H1 (cell line): Measurements from ENCODE around the gene PTPRD. TPM values are rescaled to one million over a fixed set of nuclear protein-coding genes. Genes with fewer than 3 reads are reported as not detected.

ENCODE experiments used
- CTCF ChIA-PET: fragments of 300-600 bp; sonication (Branson Sonifier 250); formaldehyde crosslinking; loops from one replicate; lab custom pipeline; 2021; ENCODE audit not compliant: partially characterized antibody; lab: Charles Lee
- POLR2A ChIA-PET: fragments of 300-600 bp; sonication (Branson Sonifier 250); formaldehyde crosslinking; loops from one replicate; lab custom pipeline; 2021; ENCODE audit warnings: inconsistent platforms; ENCODE audit not compliant: partially characterized antibody; lab: Charles Lee
- DNase-seq, 2 experiments: peaks; one replicate each; pipeline versions ENCODE4 v3.0.0 to v3.0.0-alpha.2; 2010 to 2022; ENCODE audit warnings: low spot score in 2 of 2, low read depth in 1 of 2, mixed read lengths in 1 of 2
- FAIRE-seq: peaks from 2 replicates; lab custom pipeline; 2011; peaks lifted over from hg19 to GRCh38; lab: Jason Lieb, UNC
- H2AFZ ChIP-seq: 2 replicates; pipeline ENCODE4 v1.8.1; 2012; ENCODE audit warnings: low read length, inconsistent platforms
- H2AK5ac ChIP-seq: 2 replicates; pipeline ENCODE4 v1.6.1; 2013; ENCODE audit warnings: low read depth, low read length
- H2BK120ac ChIP-seq: replicated peaks from 2 replicates; pipeline ENCODE3; 2013; ENCODE audit warnings: low read depth, low read length, inconsistent platforms
- H2BK12ac ChIP-seq: 2 replicates; pipeline ENCODE4 v1.6.1; 2013; ENCODE audit warnings: low read depth, low read length
- H2BK15ac ChIP-seq: 2 replicates; pipeline ENCODE4 v1.6.1; 2013; ENCODE audit warnings: low read length
- H2BK20ac ChIP-seq: 2 replicates; pipeline ENCODE4 v1.6.1; 2013; ENCODE audit warnings: low read length
- H2BK5ac ChIP-seq: 2 replicates; pipeline ENCODE4 v1.6.1; 2013; ENCODE audit warnings: low read depth, low read length
- H3K14ac ChIP-seq: 2 replicates; pipeline ENCODE4 v1.6.1; 2013; ENCODE audit warnings: inconsistent platforms; ENCODE audit not compliant: insufficient read length
- H3K18ac ChIP-seq: 2 replicates; pipeline ENCODE4 v1.6.1; 2013; ENCODE audit warnings: low read length; ENCODE audit errors: extremely low read depth
- H3K23ac ChIP-seq: 2 replicates; pipeline ENCODE4 v1.6.1; 2013; ENCODE audit warnings: inconsistent platforms; ENCODE audit not compliant: insufficient read length
- H3K23me2 ChIP-seq: 2 replicates; pipeline ENCODE4 v1.6.1; 2013; ENCODE audit warnings: low read depth, low read length
- H3K27ac ChIP-seq: 2 replicates; pipeline ENCODE4 v1.6.1; 2011; ENCODE audit warnings: low read depth, low read length, inconsistent platforms
- H3K27me3 ChIP-seq, 4 experiments: replicated peaks in 1 of 4; 1 replicate in 1 of 4; 2 replicates in 3 of 4; pipeline versions ENCODE4 v1.6.1 to v1.8.1; 2011 to 2013; ENCODE audit warnings: low read length in 3 of 4, mild to moderate bottlenecking in 3 of 4, inconsistent platforms in 2 of 4, mixed read lengths in 2 of 4, moderate library complexity in 1 of 4; ENCODE audit not compliant: control insufficient read depth in 3 of 4, insufficient read depth in 3 of 4; ENCODE audit errors: extremely low read depth in 1 of 4
- H3K36me3 ChIP-seq, 4 experiments: 2 replicates each; pipeline versions ENCODE4 v1.6.1 to v1.8.1; 2011 to 2013; ENCODE audit warnings: mild to moderate bottlenecking in 4 of 4, low read length in 3 of 4, moderate library complexity in 2 of 4, control low read depth in 1 of 4, inconsistent platforms in 1 of 4; ENCODE audit not compliant: insufficient read depth in 4 of 4, control insufficient read depth in 2 of 4
- H3K4ac ChIP-seq: replicated peaks from 2 replicates; pipeline ENCODE3; 2013; ENCODE audit warnings: low read length, low read depth, mixed read lengths, inconsistent platforms; ENCODE audit not compliant: insufficient read length
- H3K4me1 ChIP-seq, 4 experiments: replicated peaks in 1 of 4; 1 replicate in 1 of 4; 2 replicates in 3 of 4; pipeline versions ENCODE4 v1.6.1 to v1.8.1; 2011 to 2013; ENCODE audit warnings: low read length in 3 of 4, inconsistent platforms in 2 of 4, mixed read lengths in 1 of 4; ENCODE audit not compliant: insufficient read depth in 4 of 4, control insufficient read depth in 3 of 4
- H3K4me2 ChIP-seq, 2 experiments: 2 replicates each; pipeline versions ENCODE4 v1.6.1 to v1.8.1; 2011 to 2013; ENCODE audit warnings: low read depth in 2 of 2, low read length in 2 of 2, control low read depth in 1 of 2, inconsistent platforms in 1 of 2, mild to moderate bottlenecking in 1 of 2; ENCODE audit not compliant: insufficient read depth in 1 of 2
- H3K4me3 ChIP-seq, 4 experiments: fragments of 200-600, 300-600 bp in 1 of 4; sonication (generic), shearing (Covaris generic), sonication (Bioruptor Twin) in 1 of 4; 2 replicates each; pipeline versions ENCODE4 v1.5.1 to v1.8.1; 2011 to 2016; ENCODE audit warnings: low read length in 4 of 4, low read depth in 3 of 4, control low read depth in 2 of 4, inconsistent platforms in 2 of 4, mild to moderate bottlenecking in 2 of 4, mixed read lengths in 1 of 4, moderate library complexity in 1 of 4; ENCODE audit not compliant: insufficient read depth in 2 of 4; ENCODE audit errors: extremely low read depth in 1 of 4
- H3K56ac ChIP-seq: replicated peaks from 2 replicates; pipeline ENCODE3; 2013; ENCODE audit warnings: low read depth, mild to moderate bottlenecking, mixed read lengths, low read length, inconsistent platforms; ENCODE audit not compliant: insufficient read length
- H3K79me1 ChIP-seq: 2 replicates; pipeline ENCODE4 v1.6.1; 2013; ENCODE audit warnings: low read depth, low read length, control low read depth
- H3K79me2 ChIP-seq, 2 experiments: 2 replicates each; pipeline versions ENCODE4 v1.6.1 to v1.8.1; 2012 to 2013; ENCODE audit warnings: low read length in 2 of 2, mild to moderate bottlenecking in 2 of 2, inconsistent platforms in 1 of 2; ENCODE audit not compliant: insufficient read depth in 2 of 2, control insufficient read depth in 1 of 2
- H3K9ac ChIP-seq, 4 experiments: replicated peaks in 1 of 4; 1 replicate in 1 of 4; 2 replicates in 3 of 4; pipeline versions ENCODE4 v1.6.1 to v1.8.1; 2011 to 2013; ENCODE audit warnings: low read depth in 3 of 4, low read length in 3 of 4, control low read depth in 2 of 4, mild to moderate bottlenecking in 2 of 4, moderate library complexity in 2 of 4, inconsistent platforms in 1 of 4; ENCODE audit errors: extremely low read depth in 1 of 4
- H3K9me3 ChIP-seq, 2 experiments: 2 replicates each; pipeline versions ENCODE4 v1.6.1 to v1.8.1; 2012 to 2013; ENCODE audit warnings: mild to moderate bottlenecking in 2 of 2, moderate library complexity in 2 of 2, control low read depth in 1 of 2, inconsistent platforms in 1 of 2, low read depth in 1 of 2, low read length in 1 of 2, mixed read lengths in 1 of 2; ENCODE audit not compliant: insufficient read depth in 2 of 2
- H4K20me1 ChIP-seq, 2 experiments: replicated peaks in 1 of 2; 2 replicates each; pipeline versions ENCODE3 to v1.8.1; 2011 to 2013; ENCODE audit warnings: inconsistent platforms in 2 of 2, low read length in 2 of 2, mild to moderate bottlenecking in 1 of 2; ENCODE audit not compliant: insufficient read depth in 2 of 2, control insufficient read depth in 1 of 2
- H4K5ac ChIP-seq: 2 replicates; pipeline ENCODE4 v1.6.1; 2013; ENCODE audit warnings: low read length, low read depth, mixed read lengths, inconsistent platforms; ENCODE audit not compliant: insufficient read length
- H4K8ac ChIP-seq: 2 replicates; pipeline ENCODE4 v1.8.0; 2013; ENCODE audit warnings: mild to moderate bottlenecking, moderate library complexity, low read length, inconsistent platforms; ENCODE audit not compliant: insufficient read depth; ENCODE audit errors: extremely low read depth
- H4K91ac ChIP-seq: replicated peaks from 2 replicates; pipeline ENCODE3; 2013; ENCODE audit warnings: low read length, mixed read lengths, inconsistent platforms; ENCODE audit not compliant: insufficient read length
- ASH2L ChIP-seq: fragments of 200-600, 300-600 bp; sonication (generic); IDR thresholded peaks from one replicate; pipeline ENCODE4 v1.7.1; 2017; ENCODE audit warnings: low read length
- BACH1 ChIP-seq: IDR thresholded peaks from 2 replicates; pipeline ENCODE4 v1.6.1; 2012; ENCODE audit warnings: low read length, improper control_type of control experiment
- EGR1 ChIP-seq: IDR thresholded peaks from 2 replicates; pipeline ENCODE4 v1.6.1; 2011; ENCODE audit warnings: low read depth, low read length, borderline replicate concordance
- GABPA ChIP-seq: IDR thresholded peaks from 2 replicates; pipeline ENCODE4 v1.6.1; 2011; ENCODE audit warnings: mild to moderate bottlenecking, low read length, moderate library complexity, borderline replicate concordance; ENCODE audit not compliant: insufficient read depth
- KDM4A ChIP-seq: IDR thresholded peaks from one replicate; pipeline ENCODE4 v1.7.1; 2012; ENCODE audit warnings: low read depth, mild to moderate bottlenecking, moderate library complexity, low read length, inconsistent platforms; ENCODE audit not compliant: severe bottlenecking
- KDM5A ChIP-seq: fragments of 200-600 bp; IDR thresholded peaks from 2 replicates; pipeline ENCODE4 v1.7.1; 2012; ENCODE audit warnings: mild to moderate bottlenecking, low read length, inconsistent platforms, mixed read lengths
- MAFK ChIP-seq: IDR thresholded peaks from 2 replicates; pipeline ENCODE4 v1.6.1; 2012; ENCODE audit warnings: low read depth, mild to moderate bottlenecking, improper control_type of control experiment, low read length
- SIN3A ChIP-seq, 2 experiments: IDR thresholded peaks in 1 of 2; conservative IDR thresholded peaks in 1 of 2; 2 replicates each; pipeline ENCODE4 v1.6.1; 2011 to 2012; ENCODE audit warnings: low read length in 2 of 2, improper control_type of control experiment in 1 of 2, low read depth in 1 of 2, mild to moderate bottlenecking in 1 of 2
- SIX5 ChIP-seq: IDR thresholded peaks from 2 replicates; pipeline ENCODE4 v1.6.1; 2011; ENCODE audit warnings: mild to moderate bottlenecking, low read depth, low read length
- SP1 ChIP-seq: IDR thresholded peaks from 2 replicates; pipeline ENCODE4 v1.6.1; 2011; ENCODE audit warnings: low read depth, low read length
- SP4 ChIP-seq: IDR thresholded peaks from 2 replicates; pipeline ENCODE4 v1.6.1; 2012; ENCODE audit warnings: low read length, inconsistent platforms
- TAF1 ChIP-seq: IDR thresholded peaks from 2 replicates; pipeline ENCODE4 v1.6.1; 2011; ENCODE audit warnings: mild to moderate bottlenecking, low read depth, low read length
- TBP ChIP-seq: IDR thresholded peaks from 2 replicates; pipeline ENCODE4 v1.6.1; 2011; ENCODE audit warnings: low read depth, low read length, improper control_type of control experiment
- TCF12 ChIP-seq: IDR thresholded peaks from 2 replicates; pipeline ENCODE4 v1.6.1; 2011; ENCODE audit warnings: low read depth, mild to moderate bottlenecking, low read length
- YY1 ChIP-seq: IDR thresholded peaks from 2 replicates; pipeline ENCODE4 v1.6.1; 2011; ENCODE audit warnings: low read depth, mild to moderate bottlenecking, low read length
- WGBS, 2 experiments: shearing (Covaris generic) in 1 of 2; methylation state at CpG; one replicate each; pipeline versions ENCODE4 v1.1.6 to v1.1.7; 2013 to 2015; ENCODE audit warnings: low lambda C conversion rate in 2 of 2, mixed read lengths in 2 of 2, inconsistent platforms in 1 of 2, low coverage in 1 of 2, missing lambda C conversion rate in 1 of 2; ENCODE audit not compliant: insufficient replicate concordance in 2 of 2, insufficient coverage in 1 of 2, insufficient read length in 1 of 2; ENCODE audit errors: extremely low coverage in 1 of 2, missing lambda C conversion rate in 1 of 2; 5-methylcytosine and 5-hydroxymethylcytosine counted together
- polyA plus RNA-seq, 7 experiments: library from polyadenylated mRNA; depleted of rRNA in 3 of 7; stranded (reverse) in 5 of 7; unstranded in 2 of 7; fragments of >200 nt in 5 of 7; fragments of 200-250 nt in 2 of 7; gene quantifications; 1 replicate in 5 of 7; 2 replicates in 1 of 7; 4 replicates in 1 of 7; pipeline versions ENCODE4 v1.2.1 to v1.2.3, GENCODE V29; 2011 to 2013; ENCODE audit warnings: missing spikeins in 2 of 7, mixed read lengths in 2 of 7
- total RNA-seq: library from RNA; stranded (reverse); fragmentation: NEBNext Ultra II Directional; extraction: Animal tissue kit (Norgen Biotek cat#: 25700); gene quantifications from 2 replicates; pipeline ENCODE4 v1.2.1, GENCODE V29; 2021
- TF ChIP-seq, protein P1 (sequence below): IDR thresholded peaks from 2 replicates; pipeline ENCODE4 v1.6.1; 2011; ENCODE audit warnings: low read depth, mild to moderate bottlenecking, low read length; ENCODE audit not compliant: insufficient read depth

The PTPRD gene
- total and polyA plus RNA-seq, 2 of the 8 experiments (the other 6 are each of a cell fraction or from before 2014, with no cell fraction given), result 17.2 to 77.0 TPM

DNA sequence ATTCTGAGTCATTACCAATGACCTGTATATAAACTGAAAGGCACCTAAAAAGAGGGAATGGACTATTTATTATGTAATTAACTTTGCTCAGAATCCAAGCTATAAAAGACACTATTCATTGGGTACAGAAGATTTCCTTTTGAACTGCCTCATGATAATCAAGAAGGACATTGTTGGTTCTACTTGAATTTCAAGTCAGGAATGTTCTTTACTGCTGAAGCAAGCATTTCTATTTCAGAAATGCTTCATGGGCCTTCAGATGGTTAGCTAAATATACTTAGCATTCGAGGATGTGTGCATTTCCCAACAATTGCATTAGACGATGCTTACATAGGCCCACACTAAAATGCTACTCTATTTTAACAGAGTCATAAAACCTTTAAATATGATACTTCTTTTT is 2155.0 kb downstream of the PTPRD start:
- CTCF ChIA-PET, result no interaction called here
- no peak overlapping the region for H4K91ac ChIP-seq
- no peaks in the 10 kb centered on the region; a peak in 1 of 8 replicates for H3K36me3 ChIP-seq
- H3K79me2 ChIP-seq, result no peaks in the 10 kb centered on the region
- POLR2A ChIA-PET, result no interaction called here
- no peaks in the 10 kb centered on the region for H4K20me1 ChIP-seq
- H3K23ac ChIP-seq, result no peak overlapping the region
- no peaks in the 10 kb centered on the region for H3K79me1 ChIP-seq
- no peaks in the 10 kb centered on the region for H3K4me1 ChIP-seq
- no peak overlapping the region for H3K18ac ChIP-seq
- no peak overlapping the region for H2BK20ac ChIP-seq
- H2BK12ac ChIP-seq, result no peak overlapping the region
- H3K4ac ChIP-seq, result no peak overlapping the region
- no peak overlapping the region for H2BK120ac ChIP-seq
- no peak overlapping the region for H2BK5ac ChIP-seq
- no peak overlapping the region for H3K27ac ChIP-seq
- H3K27me3 ChIP-seq, result no peaks in the 10 kb centered on the region
- no peak overlapping the region for H3K4me2 ChIP-seq
- no peak overlapping the region for H3K4me3 ChIP-seq
- H3K23me2 ChIP-seq, result no peaks in the 10 kb centered on the region
- no peak overlapping the region for H2AFZ ChIP-seq
- H4K8ac ChIP-seq, result no peak overlapping the region
- FAIRE-seq (no peak), DNase-seq (no peak)
- no peaks in the 10 kb centered on the region for H3K9me3 ChIP-seq
- H4K5ac ChIP-seq, result no peak overlapping the region
- H2AK5ac ChIP-seq, result no peak overlapping the region
- 93% methylated on average over 2 of the region's 2 CpGs; no CpG with 5 or more reads in 1 of the 2 experiments for WGBS, 2 experiments
- H3K14ac ChIP-seq, result no peak overlapping the region
- H2BK15ac ChIP-seq, result no peak overlapping the region
- H3K56ac ChIP-seq, result no peak overlapping the region
- H3K9ac ChIP-seq, result no peak overlapping the region
- no peak for TF ChIP-seq SP4
- no peak for TF ChIP-seq YY1
- no peak for TF ChIP-seq SIN3A (conservative IDR thresholded peaks at IDR 0.05 in 1 of 2, IDR thresholded peaks at IDR 0.05 in 1 of 2; ENCODE audit: low read depth in 1 of 2, low read length in 2 of 2)
- no peak for TF ChIP-seq ASH2L
- TF ChIP-seq KDM5A, result no peak
- TF ChIP-seq SP1, result no peak
- TF ChIP-seq TCF12, result no peak
- TF ChIP-seq, protein P1, sequence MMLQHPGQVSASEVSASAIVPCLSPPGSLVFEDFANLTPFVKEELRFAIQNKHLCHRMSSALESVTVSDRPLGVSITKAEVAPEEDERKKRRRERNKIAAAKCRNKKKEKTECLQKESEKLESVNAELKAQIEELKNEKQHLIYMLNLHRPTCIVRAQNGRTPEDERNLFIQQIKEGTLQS, result no peak
- no peak for TF ChIP-seq BACH1
- no peak for TF ChIP-seq TAF1
- no peak for TF ChIP-seq SIX5
- TF ChIP-seq KDM4A, result no peak
- TF ChIP-seq MAFK, result no peak
- no peak for TF ChIP-seq TBP
- TF ChIP-seq EGR1, result no peak
- TF ChIP-seq GABPA, result no peak
